ENCODE measurements around the gene UBE2I.

Gene UBE2I

GRCh38 chr16:1310832-1311200 is 1.4 kb downstream of the UBE2I start:
- TF ChIP-seq CTCF (IDR thresholded peaks at IDR 0.05; ENCODE audit: low read depth, low read length, missing control alignments), result no peak
- H3K4me3 ChIP-seq (replicated peaks; ENCODE audit: low read depth, low read length), result peak overlapping the region; percentile 75
- DNase-seq (ENCODE audit: extremely low read depth, low read depth), result no peak

- H3K4me3 ChIP-seq (replicated peaks; ENCODE audit: low read depth, low read length), result peak overlapping the region; percentile 75
- TF ChIP-seq CTCF (IDR thresholded peaks at IDR 0.05; ENCODE audit: low read depth, low read length, missing control alignments), result no peak
- no peak for DNase-seq (ENCODE audit: extremely low read depth, low read depth)
Measured at GRCh38 chr16:1311212-1311737, 1.8 kb downstream of the UBE2I start.

- H3K4me3 ChIP-seq (replicated peaks; ENCODE audit: low read depth, low read length), result peak overlapping the region; percentile 75
- no peak for DNase-seq (ENCODE audit: extremely low read depth, low read depth)
- TF ChIP-seq CTCF (IDR thresholded peaks at IDR 0.05; ENCODE audit: low read depth, low read length, missing control alignments), result no peak
Measured at GRCh38 chr16:1311738-1312466, 2.5 kb downstream of the UBE2I start.

- DNase-seq (ENCODE audit: extremely low read depth, low read depth), result no peak
- H3K4me3 ChIP-seq (replicated peaks; ENCODE audit: low read depth, low read length), result peak overlapping the region; percentile 75
Measured at GRCh38 chr16:1312467-1312816, 3.0 kb downstream of the UBE2I start.

GRCh38 chr16:1312903-1313302 is 3.5 kb downstream of the UBE2I start:
- no peak for DNase-seq (ENCODE audit: extremely low read depth, low read depth)
- H3K4me3 ChIP-seq (replicated peaks; ENCODE audit: low read depth, low read length), result no peak overlapping the region
- no peak for TF ChIP-seq CTCF (IDR thresholded peaks at IDR 0.05; ENCODE audit: low read depth, low read length, missing control alignments)

More at GRCh38 chr16:1312467-1312816, 3.0 kb downstream of the UBE2I start:
- TF ChIP-seq CTCF (IDR thresholded peaks at IDR 0.05; ENCODE audit: low read depth, low read length, missing control alignments), result no peak

GRCh38 chr16:1313721-1314369 is 4.4 kb downstream of the UBE2I start:
- DNase-seq (ENCODE audit: extremely low read depth, low read depth), result no peak
- H3K4me3 ChIP-seq (replicated peaks; ENCODE audit: low read depth, low read length), result no peak overlapping the region
- TF ChIP-seq CTCF (IDR thresholded peaks at IDR 0.05; ENCODE audit: low read depth, low read length, missing control alignments), result no peak
